Hematopoietic multipotent progenitor cell treated with erythropoietin and hydrocortisone succinate and interleukin-3 and kit ligand, for 17 days (in vitro differentiated cells): ENCODE data around the gene NKAIN4.
"Not testable (repeated sequence)": the region's sequence is repeated elsewhere in the genome, so short reads cannot be mapped to it uniquely, and the experiment has no call there.

Experiments
- DNase-seq: peaks from one replicate; pipeline ENCODE4 v3.0.0-alpha.2; 2015; ENCODE audit warnings: low spot score

NKAIN4 gene

GRCh38 chr20:63235399-63235983 lies 18.8 kb downstream of the NKAIN4 start, which contains the start of gene BIRC7:
TSS of gene BIRC7 (plus strand) at chr20:63235905. CDS start at chr20:63236097, 192 bp downstream.
- no peak for DNase-seq

GRCh38 chr20:63234693-63235398 lies 19.4 kb downstream of the NKAIN4 start:
- DNase-seq: no peak

- DNase-seq: no peak
Observed at GRCh38 chr20:63233924-63234323, 20.3 kb downstream of the NKAIN4 start.

GRCh38 chr20:63233061-63233344 lies 21.3 kb downstream of the NKAIN4 start:
- no peak for DNase-seq

- no peak for DNase-seq
Observed at GRCh38 chr20:63232235-63233060, 21.8 kb downstream of the NKAIN4 start.

GRCh38 chr20:63230800-63231268 lies 23.4 kb downstream of the NKAIN4 start:
- DNase-seq: no peak

GRCh38 chr20:63228806-63229205 lies 25.5 kb downstream of the NKAIN4 start:
- no peak for DNase-seq

GRCh38 chr20:63227260-63227659 lies 27.0 kb downstream of the NKAIN4 start:
- DNase-seq: no peak

- DNase-seq: no peak
Observed at GRCh38 chr20:63226042-63226943, 28.0 kb downstream of the NKAIN4 start.

- DNase-seq: no peak
Observed at GRCh38 chr20:63225082-63225454, 29.2 kb downstream of the NKAIN4 start.

- DNase-seq: no peak
Observed at GRCh38 chr20:63224412-63225081, 29.7 kb downstream of the NKAIN4 start.

- DNase-seq: no peak
Observed at GRCh38 chr20:63223826-63224207, 30.4 kb downstream of the NKAIN4 start.

GRCh38 chr20:63223121-63223825 lies 31.0 kb downstream of the NKAIN4 start:
- DNase-seq: peak; percentile 54

GRCh38 chr20:63222541-63222940 lies 31.7 kb downstream of the NKAIN4 start:
- no peak for DNase-seq

GRCh38 chr20:63221400-63222053 lies 32.7 kb downstream of the NKAIN4 start:
- not testable (repeated sequence) for DNase-seq

GRCh38 chr20:63220696-63221399 lies 33.4 kb downstream of the NKAIN4 start:
- no peak for DNase-seq

GRCh38 chr20:63219866-63220521 lies 34.3 kb downstream of the NKAIN4 start:
- DNase-seq: no peak

- no peak for DNase-seq
Observed at GRCh38 chr20:63219447-63219821, 34.8 kb downstream of the NKAIN4 start.
